GM19463 (cell line): ENCODE results near the gene PGBD4.

Source experiments
- ATAC-seq: cut with Tn5 transposase; IDR thresholded peaks from one replicate; pipeline ENCODE4 v1.9.1; 2021; ENCODE audit warnings: mild to moderate bottlenecking, moderate library complexity; ENCODE audit not compliant: unreplicated experiment

The PGBD4 gene

GRCh38 chr15:34101366-34102174 is at the start of gene PGBD4, which contains the start of gene EMC7:
TSS of gene PGBD4 (plus strand) at chr15:34102083. CDS start at chr15:34102532, 449 bp downstream.
TSS of gene EMC7 (minus strand) at chr15:34101862. CDS start at chr15:34101839, 23 bp downstream.
- peak; percentile 100 for ATAC-seq

GRCh38 chr15:34054081-34054707 is 47.7 kb upstream of the PGBD4 start:
- no peak for ATAC-seq

GRCh38 chr15:34055868-34056595 is 45.9 kb upstream of the PGBD4 start:
- ATAC-seq, result no peak

- ATAC-seq, result no peak
Measured at GRCh38 chr15:34056911-34057310, 45.0 kb upstream of the PGBD4 start.

- ATAC-seq, result no peak
Measured at GRCh38 chr15:34059476-34059875, 42.4 kb upstream of the PGBD4 start.

- ATAC-seq, result no peak
Measured at GRCh38 chr15:34059946-34060345, 41.9 kb upstream of the PGBD4 start.

GRCh38 chr15:34064438-34064837 is 37.4 kb upstream of the PGBD4 start:
- no peak for ATAC-seq

- no peak for ATAC-seq
Measured at GRCh38 chr15:34065261-34065660, 36.6 kb upstream of the PGBD4 start.

- ATAC-seq, result no peak
Measured at GRCh38 chr15:34065941-34066340, 35.9 kb upstream of the PGBD4 start.

GRCh38 chr15:34070003-34070402 is 31.9 kb upstream of the PGBD4 start:
- ATAC-seq, result no peak

- no peak for ATAC-seq
Measured at GRCh38 chr15:34076785-34077184, 25.1 kb upstream of the PGBD4 start.

GRCh38 chr15:34078900-34079299 is 23.0 kb upstream of the PGBD4 start:
- ATAC-seq, result no peak

GRCh38 chr15:34079904-34080303 is 22.0 kb upstream of the PGBD4 start:
- ATAC-seq, result no peak

GRCh38 chr15:34084086-34084485 is 17.8 kb upstream of the PGBD4 start:
- no peak for ATAC-seq

GRCh38 chr15:34085746-34086145 is 16.1 kb upstream of the PGBD4 start:
- no peak for ATAC-seq

GRCh38 chr15:34099914-34100313 is 2.0 kb upstream of the PGBD4 start:
- ATAC-seq, result no peak

GRCh38 chr15:34102175-34102925 is 467 bp downstream of the PGBD4 start:
- no peak for ATAC-seq

GRCh38 chr15:34106423-34106822 is 4.5 kb downstream of the PGBD4 start:
- ATAC-seq, result no peak

GRCh38 chr15:34107315-34107714 is 5.4 kb downstream of the PGBD4 start:
- ATAC-seq, result no peak

GRCh38 chr15:34109797-34110663 is 8.1 kb downstream of the PGBD4 start:
- ATAC-seq, result no peak
